HUES64 (cell line): Measurements from ENCODE around the gene CHIC2. TPM values are rescaled to one million over a fixed set of nuclear protein-coding genes. Genes with fewer than 3 reads are reported as not detected.
"Not testable (repeated sequence)": the region's sequence is repeated elsewhere in the genome, so short reads cannot be mapped to it uniquely, and the experiment has no call there.

Experiments
- H3K27ac ChIP-seq: 2 replicates; pipeline ENCODE4 v1.7.0; 2013; ENCODE audit warnings: low read depth, low read length, inconsistent platforms
- H3K27me3 ChIP-seq: 2 replicates; pipeline ENCODE4 v1.6.1; 2013; ENCODE audit warnings: mild to moderate bottlenecking, low read length; ENCODE audit not compliant: insufficient read depth
- H3K36me3 ChIP-seq: 2 replicates; pipeline ENCODE4 v1.6.1; 2013; ENCODE audit warnings: mild to moderate bottlenecking, low read length; ENCODE audit not compliant: insufficient read depth
- H3K4me1 ChIP-seq: 2 replicates; pipeline ENCODE4 v1.6.1; 2013; ENCODE audit warnings: mild to moderate bottlenecking, low read length, moderate library complexity; ENCODE audit not compliant: insufficient read depth
- H3K4me3 ChIP-seq: 2 replicates; pipeline ENCODE4 v1.5.1; 2013; ENCODE audit warnings: mild to moderate bottlenecking, low read length, moderate library complexity
- H3K9ac ChIP-seq: 2 replicates; pipeline ENCODE4 v1.6.1; 2013; ENCODE audit warnings: mild to moderate bottlenecking, low read depth, low read length
- H3K9me3 ChIP-seq: 2 replicates; pipeline ENCODE4 v1.6.1; 2013; ENCODE audit warnings: low read depth, low read length; ENCODE audit not compliant: insufficient read depth
- WGBS: fragments of 150-250, 120-280 bp; methylation state at CpG from one replicate; pipeline ENCODE4 v1.1.7; 2013; ENCODE audit warnings: missing lambda C conversion rate; 5-methylcytosine and 5-hydroxymethylcytosine counted together
- polyA plus RNA-seq, 2 experiments: library from polyadenylated mRNA; stranded (reverse); fragments of 50-300 nt; gene quantifications; one replicate each; pipeline ENCODE4 v1.2.3, GENCODE V29; 2013

Gene CHIC2
- polyA plus RNA-seq (2013, experiment 1 of 2) = 11.6 TPM
- 9.3 TPM for polyA plus RNA-seq (2013, experiment 2 of 2)

GRCh38 chr4:54064317-54065111, at the start of gene CHIC2:
CHIC2 (minus strand) TSS chr4:54064605; CDS start chr4:54064300, 305 bp downstream.
- peaks cover 33% of the 10 kb centered on the region for H3K4me1 ChIP-seq
- H3K9ac ChIP-seq = peak within 1 kb of the TSS; percentile 76
- peaks cover 9% of the 10 kb centered on the region for H3K27me3 ChIP-seq
- H3K4me3 ChIP-seq = peak within 1 kb of the TSS; percentile 82
- H3K36me3 ChIP-seq = no peaks in the 10 kb centered on the region
- under 1% methylated on average over 87 of the region's 87 CpGs for WGBS
- peak within 1 kb of the TSS; percentile 64; the same call in 1 of the 2 replicates for H3K27ac ChIP-seq
- H3K9me3 ChIP-seq = no peaks in the 10 kb centered on the region

- H3K27ac ChIP-seq, H3K9me3 ChIP-seq: not testable (repeated sequence)
- 94% methylated on average over 1 of the region's 1 CpG for WGBS
Observed at GRCh38 chr4:54113206-54113605, 48.8 kb upstream of the CHIC2 start.

GRCh38 chr4:54110019-54110416, 45.6 kb upstream of the CHIC2 start:
- no peaks in the 10 kb centered on the region for H3K9me3 ChIP-seq
- no peak overlapping the region for H3K9ac ChIP-seq
- H3K27me3 ChIP-seq = peaks cover 81% of the 10 kb centered on the region
- no peak overlapping the region for H3K27ac ChIP-seq
- peaks cover 35% of the 10 kb centered on the region for H3K4me1 ChIP-seq
- peak overlapping the region; percentile 43 for H3K4me3 ChIP-seq
- 14% methylated on average over 8 of the region's 10 CpGs for whole genome bisulfite sequencing
- H3K36me3 ChIP-seq = no peaks in the 10 kb centered on the region

More at GRCh38 chr4:54113206-54113605, 48.8 kb upstream of the CHIC2 start:
- H3K36me3 ChIP-seq, H3K9ac ChIP-seq, H3K4me3 ChIP-seq: not testable (repeated sequence)
- H3K4me1 ChIP-seq = peaks cover 18% of the 10 kb centered on the region
- H3K27me3 ChIP-seq = peaks cover 49% of the 10 kb centered on the region

GRCh38 chr4:54109241-54110018, 45.0 kb upstream of the CHIC2 start:
- 1% methylated on average over 51 of the region's 51 CpGs for WGBS
- Histone ChIP-seq H3K9me3 (no peaks in the 10 kb centered on the region), H3K27ac (peak overlapping the region; percentile 45; the same call in 1 of the 2 replicates), H3K4me3 (peak overlapping the region; percentile 43), H3K36me3 (no peaks in the 10 kb centered on the region), H3K27me3 (peaks cover 86% of the 10 kb centered on the region), H3K9ac (0 out of 2 replicates have a peak overlapping the region, but pooled peaks have one; percentile 7), H3K4me1 (peaks cover 36% of the 10 kb centered on the region)

GRCh38 chr4:54107951-54108748, 43.7 kb upstream of the CHIC2 start:
- Histone ChIP-seq H3K4me3 (peak overlapping the region; percentile 43), H3K36me3 (no peaks in the 10 kb centered on the region), H3K27me3 (peaks cover 99% of the 10 kb centered on the region), H3K27ac (no peak overlapping the region), H3K4me1 (peaks cover 36% of the 10 kb centered on the region), H3K9me3 (no peaks in the 10 kb centered on the region), H3K9ac (no peak overlapping the region)
- 1% methylated on average over 22 of the region's 22 CpGs for WGBS

GRCh38 chr4:54104907-54105306, 40.5 kb upstream of the CHIC2 start:
- H3K27ac ChIP-seq = no peak overlapping the region
- peaks cover 42% of the 10 kb centered on the region for H3K4me1 ChIP-seq
- WGBS = 63% methylated on average over 1 of the region's 1 CpG
- H3K9ac ChIP-seq = no peak overlapping the region
- H3K27me3 ChIP-seq = peaks cover 100% of the 10 kb centered on the region
- no peaks in the 10 kb centered on the region for H3K9me3 ChIP-seq
- no peaks in the 10 kb centered on the region for H3K36me3 ChIP-seq
- no peak overlapping the region for H3K4me3 ChIP-seq

GRCh38 chr4:54103190-54103574, 38.8 kb upstream of the CHIC2 start:
- H3K36me3 ChIP-seq = no peaks in the 10 kb centered on the region
- H3K4me3 ChIP-seq = peak overlapping the region; percentile 43
- no peaks in the 10 kb centered on the region for H3K9me3 ChIP-seq
- WGBS = 4% methylated on average over 8 of the region's 8 CpGs
- H3K9ac ChIP-seq = no peak overlapping the region
- H3K27ac ChIP-seq = no peak overlapping the region
- peaks cover 45% of the 10 kb centered on the region for H3K4me1 ChIP-seq
- H3K27me3 ChIP-seq = peaks cover 100% of the 10 kb centered on the region

- Histone ChIP-seq H3K27ac (no peak overlapping the region), H3K9me3 (no peaks in the 10 kb centered on the region), H3K9ac (no peak overlapping the region), H3K4me3 (no peak overlapping the region), H3K27me3 (peaks cover 100% of the 10 kb centered on the region), H3K36me3 (no peaks in the 10 kb centered on the region), H3K4me1 (peaks cover 39% of the 10 kb centered on the region)
- 10% methylated on average over 6 of the region's 6 CpGs for WGBS
Observed at GRCh38 chr4:54102531-54103106, 38.2 kb upstream of the CHIC2 start.

- Histone ChIP-seq H3K4me3 (0 out of 2 replicates have a peak overlapping the region, but pooled peaks have one; percentile 3), H3K27ac (no peak overlapping the region), H3K4me1 (peaks cover 38% of the 10 kb centered on the region), H3K27me3 (peaks cover 100% of the 10 kb centered on the region), H3K36me3 (no peaks in the 10 kb centered on the region), H3K9ac (no peak overlapping the region), H3K9me3 (no peaks in the 10 kb centered on the region)
- under 1% methylated on average over 50 of the region's 50 CpGs for WGBS
Observed at GRCh38 chr4:54101190-54102041, 37.0 kb upstream of the CHIC2 start.
